ENCODE data around the gene IFITM2. TPM values are rescaled to one million over a fixed set of nuclear protein-coding genes. Genes with fewer than 3 reads are reported as not detected.

Gene IFITM2
- total RNA-seq, 3 donors from 2014 or later, result 81.4 to 404 (median 129) TPM

DNA sequence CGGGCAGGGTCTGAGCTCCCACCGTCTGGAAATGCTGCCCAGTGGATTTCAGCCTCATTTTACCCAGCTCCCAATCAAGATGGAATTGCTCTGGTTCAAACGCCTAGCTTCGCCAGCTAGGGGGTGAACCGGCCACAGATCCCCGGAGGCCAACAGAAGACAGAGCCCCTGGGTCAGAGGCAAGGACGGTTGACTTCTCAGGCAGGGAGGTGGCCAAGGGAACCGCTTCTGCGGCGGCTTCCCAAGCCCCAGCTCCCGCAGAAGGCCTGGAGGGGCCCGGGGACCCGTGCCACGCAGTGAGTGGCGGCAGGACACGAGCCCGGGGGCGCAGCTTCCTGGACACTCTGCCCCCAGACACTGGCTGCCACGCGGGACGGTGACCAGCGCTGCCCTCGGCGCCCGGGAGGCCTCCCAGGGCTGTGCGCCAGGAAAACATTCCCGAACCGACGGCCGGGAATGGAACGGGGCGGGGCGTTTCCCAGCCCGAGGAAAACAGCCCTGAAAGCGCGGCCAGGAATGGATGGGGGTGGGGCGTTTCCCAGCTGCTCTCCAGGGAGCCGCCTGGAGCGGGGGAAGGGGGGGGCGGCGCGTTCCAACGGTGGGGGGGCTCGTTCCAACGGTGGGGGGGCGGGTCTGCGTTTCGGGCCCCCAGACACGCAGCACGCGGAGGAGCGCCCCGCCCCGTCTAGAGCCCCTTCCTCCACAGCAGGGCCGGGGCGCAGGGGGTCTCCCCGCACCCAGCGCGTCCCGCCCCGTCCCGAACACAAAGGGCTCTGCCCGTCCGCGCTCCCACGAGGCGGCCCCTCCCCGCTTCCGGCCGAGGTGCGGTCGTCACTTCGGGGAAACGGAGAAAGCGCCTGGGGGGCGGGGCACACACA is 48.2 kb downstream of the IFITM2 start:
- peak overlapping the region; percentile 98 to 100 for H3K27ac ChIP-seq
- intact Hi-C loops (cut with DNase I; ENCODE audit: low total_unique reads), result no loop called here
- TF ChIP-seq POLR2AphosphoS5 (IDR thresholded peaks at IDR 0.05) (peak; percentile 68 to 96 (median 93)), CTCF (IDR thresholded peaks at IDR 0.05) (peak in 2 of 3 donors; percentile 15 to 19), POLR2A (IDR thresholded peaks at IDR 0.05) (peak; percentile 29)
- H3K36me3 ChIP-seq, result no peaks in the 10 kb centered on the region
- no peaks in the 10 kb centered on the region for H3K27me3 ChIP-seq
- DNase-seq (ENCODE audit: low spot score in 2 of 2), result peak; percentile 92 to 95
- peak overlapping the region; percentile 37 to 72 (median 54) for H3K4me3 ChIP-seq
- H3K9me3 ChIP-seq, result no peaks in the 10 kb centered on the region
- H3K4me1 ChIP-seq, result peaks cover 7 to 14% of the 10 kb centered on the region in 2 donors

- Histone ChIP-seq H3K4me3 (no peak overlapping the region), H3K36me3 (no peaks in the 10 kb centered on the region), H3K27ac (no peak overlapping the region), H3K4me1 (peaks cover 7 to 14% of the 10 kb centered on the region in 2 donors), H3K27me3 (no peaks in the 10 kb centered on the region), H3K9me3 (peaks cover 3 to 6% of the 10 kb centered on the region in 2 donors)
- TF ChIP-seq CTCF (IDR thresholded peaks at IDR 0.05) (no peak), POLR2AphosphoS5 (IDR thresholded peaks at IDR 0.05) (no peak), POLR2A (IDR thresholded peaks at IDR 0.05) (no peak)
- DNase-seq (ENCODE audit: low spot score in 2 of 2), result no peak
- intact Hi-C loops (cut with DNase I; ENCODE audit: low total_unique reads), result no loop called here
Observed at GRCh38 chr11:356610-357009, 49.0 kb downstream of the IFITM2 start.

DNA sequence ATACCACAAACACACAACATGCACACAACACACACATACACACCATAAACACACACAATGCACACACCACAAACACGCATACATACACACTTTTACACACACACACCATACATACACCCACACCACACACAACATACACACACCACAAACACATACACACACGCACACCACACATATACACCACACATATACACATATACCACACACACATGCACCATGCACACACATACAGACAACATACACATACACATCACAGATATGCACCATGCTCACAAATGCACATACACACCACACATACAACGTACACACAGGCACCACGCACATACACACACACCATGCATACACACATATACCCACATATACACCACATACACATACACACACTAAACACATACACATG is 50.0 kb downstream of the IFITM2 start:
- DNase-seq (ENCODE audit: low spot score in 2 of 2), result no peak
- Histone ChIP-seq H3K4me1 (peaks cover 7 to 11% of the 10 kb centered on the region in 2 donors), H3K27me3 (no peaks in the 10 kb centered on the region), H3K36me3 (no peaks in the 10 kb centered on the region), H3K4me3 (no peak overlapping the region), H3K27ac (no peak overlapping the region), H3K9me3 (peaks cover 4 to 6% of the 10 kb centered on the region in 2 donors)
- TF ChIP-seq POLR2AphosphoS5 (IDR thresholded peaks at IDR 0.05) (no peak), CTCF (IDR thresholded peaks at IDR 0.05) (no peak), POLR2A (IDR thresholded peaks at IDR 0.05) (no peak)
- intact Hi-C loops (cut with DNase I; ENCODE audit: low total_unique reads), result no loop called here

GRCh38 chr11:358129-358800 is 50.6 kb downstream of the IFITM2 start:
- DNase-seq (ENCODE audit: low spot score in 2 of 2), result peak in 1 of 2 donors; percentile 43
- intact Hi-C loops (cut with DNase I; ENCODE audit: low total_unique reads), result no loop called here

More at GRCh38 chr11:358129-358800, 50.6 kb downstream of the IFITM2 start:
- Histone ChIP-seq H3K27ac (no peak overlapping the region), H3K36me3 (no peaks in the 10 kb centered on the region), H3K4me3 (no peak overlapping the region), H3K9me3 (peaks cover 4 to 6% of the 10 kb centered on the region in 2 donors), H3K4me1 (peaks cover 6 to 7% of the 10 kb centered on the region in 2 donors), H3K27me3 (no peaks in the 10 kb centered on the region)
- no peak for TF ChIP-seq CTCF (IDR thresholded peaks at IDR 0.05)
- TF ChIP-seq POLR2A (IDR thresholded peaks at IDR 0.05), result no peak
- no peak for TF ChIP-seq POLR2AphosphoS5 (IDR thresholded peaks at IDR 0.05)

Other genes starting within 250 kb of the IFITM2 start
- not detected for gene SCGB1C1, start 114.7 kb upstream of the IFITM2 start, total RNA-seq
- gene BET1L, start 100.4 kb upstream of the IFITM2 start, total RNA-seq, result 10 to 100 TPM; 25.6 to 30.4 (median 28.5) TPM
- 10 to 100 TPM; 76.5 to 90.8 (median 77.0) TPM for gene RIC8A, start 100.1 kb upstream of the IFITM2 start, total RNA-seq
- 10 to 100 TPM; 17.3 to 21.4 (median 19.3) TPM for gene SIRT3, start 71.5 kb upstream of the IFITM2 start, total RNA-seq
- 100 to 1,000 TPM in 2 of 3 donors, 10 to 100 TPM in 1; 96.0 to 114 (median 106) TPM for gene PSMD13, start 70.8 kb upstream of the IFITM2 start, total RNA-seq
- 1 to 10 TPM in 2 of 3 donors, under 1 TPM in 1; 0.59 to 3.7 (median 2.0) TPM for gene NLRP6, start 29.4 kb upstream of the IFITM2 start, total RNA-seq
- gene PGGHG, start 18.7 kb upstream of the IFITM2 start, total RNA-seq, result 10 to 100 TPM; 13.0 to 63.9 (median 37.3) TPM
- not detected for gene IFITM5, start 8.3 kb upstream of the IFITM2 start, total RNA-seq
- gene IFITM1, start 6.2 kb downstream of the IFITM2 start, total RNA-seq, result 100 to 1,000 TPM; 129 to 321 (median 142) TPM
- gene IFITM3, start 13.0 kb downstream of the IFITM2 start, total RNA-seq, result 100 to 1,000 TPM; 158 to 361 (median 195) TPM
- 10 to 100 TPM in 1 of 3 donors, 1 to 10 TPM in 1, under 1 TPM in 1; 0.48 to 11.3 (median 8.2) TPM for gene B4GALNT4, start 61.7 kb downstream of the IFITM2 start, total RNA-seq
- 10 to 100 TPM in 2 of 3 donors, under 1 TPM in 1; 0.32 to 60.9 (median 36.7) TPM for gene PKP3, start 86.4 kb downstream of the IFITM2 start, total RNA-seq
- 10 to 100 TPM; 37.3 to 49.8 (median 46.5) TPM for gene SIGIRR, start 107.2 kb downstream of the IFITM2 start, total RNA-seq
- 10 to 100 TPM in 1 of 3 donors, 1 to 10 TPM in 1, under 1 TPM in 1; 0.32 to 14.2 (median 9.8) TPM for gene ANO9, start 134.2 kb downstream of the IFITM2 start, total RNA-seq
- 10 to 100 TPM; 23.8 to 53.7 (median 33.1) TPM for gene PTDSS2, start 142.5 kb downstream of the IFITM2 start, total RNA-seq
- gene RNH1, start 199.4 kb downstream of the IFITM2 start, total RNA-seq, result 100 to 1,000 TPM; 139 to 249 (median 209) TPM
- gene HRAS, start 227.8 kb downstream of the IFITM2 start, total RNA-seq, result 10 to 100 TPM; 33.2 to 50.1 (median 33.4) TPM
- 1 to 10 TPM in 2 of 3 donors, under 1 TPM in 1; 0.16 to 1.6 (median 1.3) TPM for gene LRRC56, start 229.7 kb downstream of the IFITM2 start, total RNA-seq